Measurements from ENCODE around the gene JPH2. TPM values are rescaled to one million over a fixed set of nuclear protein-coding genes. Genes with fewer than 3 reads are reported as not detected.

The JPH2 gene
- total and polyA plus RNA-seq, 4 donors: 0.09 to 1.3 (median 0.17) TPM; not detected in 1

GRCh38 chr20:44221368-44221954, 34.5 kb upstream of the JPH2 start:
- Histone ChIP-seq H3K36me3 (ENCODE audit: control insufficient read depth in 4 of 4, insufficient read depth in 3 of 4, low read depth in 1 of 4, low read length in 3 of 4) (peaks cover 0 to 2% (median 0%) of the 10 kb centered on the region in 4 donors), H3K27me3 (ENCODE audit: control insufficient read depth in 4 of 4, insufficient read depth in 4 of 4, low read length in 3 of 4) (no peaks in the 10 kb centered on the region), H3K9me3 (ENCODE audit: control insufficient read depth in 4 of 4, low read length in 3 of 4) (no peaks in the 10 kb centered on the region), H3K9ac (ENCODE audit: low read depth in 1 of 2, low read length in 2 of 2) (no peak overlapping the region), H3K4me3 (ENCODE audit: low read depth in 1 of 3, low read length in 3 of 3) (no peak overlapping the region), H3K27ac (ENCODE audit: low read depth in 1 of 2, low read length in 2 of 2) (no peak overlapping the region), H3K4me1 (ENCODE audit: control insufficient read depth in 4 of 4, insufficient read depth in 4 of 4, low read length in 3 of 4) (peaks cover 2 to 12% (median 8%) of the 10 kb centered on the region in 4 donors)
- no peak for TF ChIP-seq EGR1 (IDR thresholded peaks at IDR 0.05; ENCODE audit: low read depth in 2 of 2)
- TF ChIP-seq RXRA (IDR thresholded peaks at IDR 0.05): no peak
- 85% methylated on average over 3 of the region's 3 CpGs for WGBS
- peak; percentile 52 for DNase-seq (ENCODE audit: low spot score)

DNA sequence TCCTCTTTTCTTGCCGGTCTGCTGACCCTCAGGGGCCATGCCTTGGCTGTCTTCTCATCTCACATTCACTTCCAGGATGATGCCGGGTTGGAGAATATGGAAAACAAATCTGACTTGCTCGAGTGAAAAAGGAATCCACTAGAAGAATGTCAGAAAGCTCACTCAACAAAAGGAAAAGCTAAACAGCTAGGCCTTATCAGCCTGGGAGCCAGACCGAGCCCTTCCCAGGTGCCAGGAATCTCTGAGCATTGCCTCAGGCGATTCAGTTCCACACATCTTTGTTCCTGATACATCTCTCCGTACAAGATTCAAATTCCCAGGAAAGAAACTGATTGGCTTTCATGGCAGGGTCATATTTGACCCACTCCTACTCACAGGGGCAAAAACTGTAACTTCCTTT, 32.8 kb upstream of the JPH2 start:
- H3K9ac ChIP-seq (ENCODE audit: low read depth in 1 of 2, low read length in 2 of 2): no peak overlapping the region
- no peak overlapping the region for H3K27ac ChIP-seq (ENCODE audit: low read depth in 1 of 2, low read length in 2 of 2)
- H3K4me1 ChIP-seq (ENCODE audit: control insufficient read depth in 4 of 4, insufficient read depth in 4 of 4, low read length in 3 of 4): peaks cover 2 to 12% (median 8%) of the 10 kb centered on the region in 4 donors
- no peaks in the 10 kb centered on the region for H3K9me3 ChIP-seq (ENCODE audit: control insufficient read depth in 4 of 4, low read length in 3 of 4)
- WGBS: 71% methylated on average over 6 of the region's 6 CpGs
- H3K4me3 ChIP-seq (ENCODE audit: low read depth in 1 of 3, low read length in 3 of 3): no peak overlapping the region
- DNase-seq (ENCODE audit: low spot score): no peak
- no peaks in the 10 kb centered on the region for H3K27me3 ChIP-seq (ENCODE audit: control insufficient read depth in 4 of 4, insufficient read depth in 4 of 4, low read length in 3 of 4)
- TF ChIP-seq GABPA (IDR thresholded peaks at IDR 0.05 in 1 of 2, conservative IDR thresholded peaks at IDR 0.05 in 1 of 2): no peak
- no peak for TF ChIP-seq FOXA1 (IDR thresholded peaks at IDR 0.05)
- no peak for TF ChIP-seq HNF4A (conservative IDR thresholded peaks at IDR 0.05)
- TF ChIP-seq MAX (IDR thresholded peaks at IDR 0.05): no peak
- no peak for TF ChIP-seq REST (IDR thresholded peaks at IDR 0.05)
- TF ChIP-seq TAF1 (conservative IDR thresholded peaks at IDR 0.05): no peak
- TF ChIP-seq SP1 (IDR thresholded peaks at IDR 0.05): no peak
- TF ChIP-seq FOXA2 (IDR thresholded peaks at IDR 0.05): no peak
- no peak for TF ChIP-seq YY1 (IDR thresholded peaks at IDR 0.05)
- TF ChIP-seq RXRA (IDR thresholded peaks at IDR 0.05): no peak
- peaks cover 0 to 2% (median 0%) of the 10 kb centered on the region in 4 donors for H3K36me3 ChIP-seq (ENCODE audit: control insufficient read depth in 4 of 4, insufficient read depth in 3 of 4, low read depth in 1 of 4, low read length in 3 of 4)

DNA sequence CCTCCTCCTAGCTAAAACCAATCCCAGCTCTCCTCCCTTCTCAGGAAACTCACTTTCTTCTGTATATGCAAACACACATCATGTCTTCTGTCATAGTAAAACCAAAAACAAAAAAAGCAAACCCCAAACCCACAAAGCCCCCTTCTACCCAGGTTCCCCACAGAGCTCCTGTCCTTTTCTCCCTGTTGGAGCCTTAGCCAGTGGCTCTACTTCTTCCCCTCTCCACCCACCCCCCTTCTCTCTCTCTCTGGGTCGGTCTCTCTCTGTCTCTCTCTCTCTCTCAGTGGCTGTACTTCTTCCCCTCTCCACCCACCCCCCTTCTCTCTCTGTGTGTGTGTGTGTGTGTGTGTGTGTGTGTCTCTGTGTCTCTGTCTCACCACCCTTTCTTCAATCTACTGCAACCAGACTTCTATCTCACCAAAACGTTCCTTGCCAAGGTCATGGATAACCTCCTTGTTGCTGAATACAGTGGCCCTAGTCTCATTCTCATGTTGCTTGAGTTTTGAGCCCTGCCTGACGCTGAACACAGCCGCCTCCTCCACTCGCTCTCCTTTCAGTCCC, 32.3 kb upstream of the JPH2 start:
- Histone ChIP-seq H3K9ac (ENCODE audit: low read depth in 1 of 2, low read length in 2 of 2) (no peak overlapping the region), H3K27me3 (ENCODE audit: control insufficient read depth in 4 of 4, insufficient read depth in 4 of 4, low read length in 3 of 4) (no peaks in the 10 kb centered on the region), H3K9me3 (ENCODE audit: control insufficient read depth in 4 of 4, low read length in 3 of 4) (no peaks in the 10 kb centered on the region), H3K27ac (ENCODE audit: low read depth in 1 of 2, low read length in 2 of 2) (no peak overlapping the region), H3K4me1 (ENCODE audit: control insufficient read depth in 4 of 4, insufficient read depth in 4 of 4, low read length in 3 of 4) (peaks cover 2 to 12% (median 8%) of the 10 kb centered on the region in 4 donors), H3K4me3 (ENCODE audit: low read depth in 1 of 3, low read length in 3 of 3) (no peak overlapping the region), H3K36me3 (ENCODE audit: control insufficient read depth in 4 of 4, insufficient read depth in 3 of 4, low read depth in 1 of 4, low read length in 3 of 4) (peaks cover 0 to 2% (median 0%) of the 10 kb centered on the region in 4 donors)
- DNase-seq (ENCODE audit: low spot score): peak; percentile 46
- WGBS: 71% methylated on average over 5 of the region's 5 CpGs
- TF ChIP-seq REST (IDR thresholded peaks at IDR 0.05) (no peak), HNF4G (IDR thresholded peaks at IDR 0.05) (no peak), ZBTB33 (IDR thresholded peaks at IDR 0.05) (no peak), FOXA1 (IDR thresholded peaks at IDR 0.05) (no peak), JUND (IDR thresholded peaks at IDR 0.05) (no peak), GABPA (IDR thresholded peaks at IDR 0.05 in 1 of 2, conservative IDR thresholded peaks at IDR 0.05 in 1 of 2) (no peak), HNF4A (conservative IDR thresholded peaks at IDR 0.05) (no peak), EGR1 (IDR thresholded peaks at IDR 0.05; ENCODE audit: low read depth in 2 of 2) (no peak), TAF1 (conservative IDR thresholded peaks at IDR 0.05) (no peak), RXRA (IDR thresholded peaks at IDR 0.05) (no peak), CTCF (IDR thresholded peaks at IDR 0.05; ENCODE audit: low read depth, low read length, missing input control) (no peak)
